ENCODE data around the gene JSRP1.

DNA sequence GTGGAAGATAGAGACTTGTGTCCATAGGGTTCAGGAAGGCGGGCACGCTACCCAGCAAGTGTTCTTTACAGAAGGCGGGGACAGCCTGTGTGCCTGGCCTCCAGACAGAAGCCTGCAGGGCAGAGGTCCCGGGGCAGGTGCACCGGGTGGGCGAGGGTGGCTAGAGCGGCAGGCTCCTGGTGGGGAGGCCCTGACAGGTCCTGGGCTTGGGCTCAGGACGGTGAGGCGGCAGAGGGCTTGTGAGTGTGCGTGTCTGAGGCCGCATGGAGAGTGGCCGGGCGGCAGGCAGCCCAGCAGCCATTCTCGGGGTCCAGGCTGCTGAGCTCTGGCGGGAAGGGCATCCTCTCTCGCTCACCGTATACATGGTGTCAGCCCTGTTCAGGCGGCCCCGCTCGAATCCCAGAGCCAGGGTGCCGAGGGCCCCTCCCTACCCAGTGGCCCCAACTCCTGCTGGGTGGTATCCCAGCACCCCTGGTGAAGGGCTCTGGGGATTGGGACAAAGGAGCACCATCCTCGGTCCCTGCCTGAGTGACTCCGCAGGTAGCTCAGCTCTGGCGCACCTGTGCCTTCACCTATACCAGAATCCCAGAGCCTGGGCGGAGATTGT, 10.1 kb downstream of the JSRP1 start:
- TF ChIP-seq EP300 (IDR thresholded peaks at IDR 0.05) (no peak), POLR2A (IDR thresholded peaks at IDR 0.05; ENCODE audit: low read length) (no peak), RCOR1 (IDR thresholded peaks at IDR 0.05; ENCODE audit: low read depth, low read length) (no peak), ZSCAN20 (CRISPR knock-in tag; IDR thresholded peaks at IDR 0.05) (no peak), NR3C1 (IDR thresholded peaks at IDR 0.05) (no peak), JUNB (IDR thresholded peaks at IDR 0.05) (no peak), RFX5 (IDR thresholded peaks at IDR 0.05) (no peak), GATA3 (IDR thresholded peaks at IDR 0.05; ENCODE audit: borderline replicate concordance) (no peak), MYC (IDR thresholded peaks at IDR 0.05; ENCODE audit: borderline replicate concordance, low read length) (no peak)
- TF ChIP-seq, protein P1, sequence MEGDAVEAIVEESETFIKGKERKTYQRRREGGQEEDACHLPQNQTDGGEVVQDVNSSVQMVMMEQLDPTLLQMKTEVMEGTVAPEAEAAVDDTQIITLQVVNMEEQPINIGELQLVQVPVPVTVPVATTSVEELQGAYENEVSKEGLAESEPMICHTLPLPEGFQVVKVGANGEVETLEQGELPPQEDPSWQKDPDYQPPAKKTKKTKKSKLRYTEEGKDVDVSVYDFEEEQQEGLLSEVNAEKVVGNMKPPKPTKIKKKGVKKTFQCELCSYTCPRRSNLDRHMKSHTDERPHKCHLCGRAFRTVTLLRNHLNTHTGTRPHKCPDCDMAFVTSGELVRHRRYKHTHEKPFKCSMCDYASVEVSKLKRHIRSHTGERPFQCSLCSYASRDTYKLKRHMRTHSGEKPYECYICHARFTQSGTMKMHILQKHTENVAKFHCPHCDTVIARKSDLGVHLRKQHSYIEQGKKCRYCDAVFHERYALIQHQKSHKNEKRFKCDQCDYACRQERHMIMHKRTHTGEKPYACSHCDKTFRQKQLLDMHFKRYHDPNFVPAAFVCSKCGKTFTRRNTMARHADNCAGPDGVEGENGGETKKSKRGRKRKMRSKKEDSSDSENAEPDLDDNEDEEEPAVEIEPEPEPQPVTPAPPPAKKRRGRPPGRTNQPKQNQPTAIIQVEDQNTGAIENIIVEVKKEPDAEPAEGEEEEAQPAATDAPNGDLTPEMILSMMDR (IDR thresholded peaks at IDR 0.05) = no peak
- TF ChIP-seq, protein P2, sequence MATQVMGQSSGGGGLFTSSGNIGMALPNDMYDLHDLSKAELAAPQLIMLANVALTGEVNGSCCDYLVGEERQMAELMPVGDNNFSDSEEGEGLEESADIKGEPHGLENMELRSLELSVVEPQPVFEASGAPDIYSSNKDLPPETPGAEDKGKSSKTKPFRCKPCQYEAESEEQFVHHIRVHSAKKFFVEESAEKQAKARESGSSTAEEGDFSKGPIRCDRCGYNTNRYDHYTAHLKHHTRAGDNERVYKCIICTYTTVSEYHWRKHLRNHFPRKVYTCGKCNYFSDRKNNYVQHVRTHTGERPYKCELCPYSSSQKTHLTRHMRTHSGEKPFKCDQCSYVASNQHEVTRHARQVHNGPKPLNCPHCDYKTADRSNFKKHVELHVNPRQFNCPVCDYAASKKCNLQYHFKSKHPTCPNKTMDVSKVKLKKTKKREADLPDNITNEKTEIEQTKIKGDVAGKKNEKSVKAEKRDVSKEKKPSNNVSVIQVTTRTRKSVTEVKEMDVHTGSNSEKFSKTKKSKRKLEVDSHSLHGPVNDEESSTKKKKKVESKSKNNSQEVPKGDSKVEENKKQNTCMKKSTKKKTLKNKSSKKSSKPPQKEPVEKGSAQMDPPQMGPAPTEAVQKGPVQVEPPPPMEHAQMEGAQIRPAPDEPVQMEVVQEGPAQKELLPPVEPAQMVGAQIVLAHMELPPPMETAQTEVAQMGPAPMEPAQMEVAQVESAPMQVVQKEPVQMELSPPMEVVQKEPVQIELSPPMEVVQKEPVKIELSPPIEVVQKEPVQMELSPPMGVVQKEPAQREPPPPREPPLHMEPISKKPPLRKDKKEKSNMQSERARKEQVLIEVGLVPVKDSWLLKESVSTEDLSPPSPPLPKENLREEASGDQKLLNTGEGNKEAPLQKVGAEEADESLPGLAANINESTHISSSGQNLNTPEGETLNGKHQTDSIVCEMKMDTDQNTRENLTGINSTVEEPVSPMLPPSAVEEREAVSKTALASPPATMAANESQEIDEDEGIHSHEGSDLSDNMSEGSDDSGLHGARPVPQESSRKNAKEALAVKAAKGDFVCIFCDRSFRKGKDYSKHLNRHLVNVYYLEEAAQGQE (IDR thresholded peaks at IDR 0.05) = no peak

All from A549 (cell line).